HG02588 (cell line): ENCODE data around the gene GPR68.
"Not testable (repeated sequence)": the region's sequence is repeated elsewhere in the genome, so short reads cannot be mapped to it uniquely, and the experiment has no call there.

Source experiments
- ATAC-seq: cut with Tn5 transposase; IDR thresholded peaks from one replicate; pipeline ENCODE4 v1.9.1; 2021; ENCODE audit warnings: mild to moderate bottlenecking, moderate library complexity; ENCODE audit not compliant: unreplicated experiment

The GPR68 gene

GRCh38 chr14:91200802-91201201 is 43.7 kb downstream of the GPR68 start:
- not testable (repeated sequence) for ATAC-seq

- no peak for ATAC-seq
These were observed 46.9 kb downstream of the GPR68 start for GRCh38 chr14:91197631-91198030.

GRCh38 chr14:91195881-91196280 is 48.6 kb downstream of the GPR68 start:
- ATAC-seq = no peak

- ATAC-seq = no peak
These were observed 51.4 kb downstream of the GPR68 start for GRCh38 chr14:91193069-91193468.

- ATAC-seq = no peak
These were observed 53.7 kb downstream of the GPR68 start for GRCh38 chr14:91190853-91191252.

- ATAC-seq = no peak
These were observed 57.2 kb downstream of the GPR68 start for GRCh38 chr14:91187271-91187670.

- no peak for ATAC-seq
These were observed 57.9 kb downstream of the GPR68 start for GRCh38 chr14:91186515-91187066.

- no peak for ATAC-seq
These were observed 58.8 kb downstream of the GPR68 start for GRCh38 chr14:91185721-91186120.

GRCh38 chr14:91184559-91184958 is 59.9 kb downstream of the GPR68 start:
- ATAC-seq = no peak

GRCh38 chr14:91182753-91183152 is 61.8 kb downstream of the GPR68 start:
- ATAC-seq = not testable (repeated sequence)
